GM12878 (cell line): ENCODE data around the gene IFT25. TPM values are rescaled to one million over a fixed set of nuclear protein-coding genes. Genes with fewer than 3 reads are reported as not detected.
A peak's percentile ranks its signal among the peaks of the same experiment; 100 is the strongest.

Experiments
- ATAC-seq: fragments of 200-7000 bp; cut with Tn5 transposase; 3 replicates; pipeline ENCODE4 v1.9.1; 2020; ENCODE audit warnings: mild to moderate bottlenecking, moderate library complexity
- BruUV-seq: library from RNA; stranded (reverse); fragments of 400-500 nt; replicated peaks from 2 replicates; lab custom pipeline; 2021; lab: Mats Ljungman, UMichigan
- CTCF ChIA-PET: fragments of 300-600 bp; sonication (Branson Sonifier 250); formaldehyde crosslinking; extraction: SDS; loops from one replicate; lab custom pipeline; 2021; ENCODE audit warnings: inconsistent platforms; lab: Yijun Ruan, JAX
- POLR2A ChIA-PET: fragments of 350-600 bp; formaldehyde crosslinking; extraction: SDS; loops from one replicate; lab custom pipeline; 2021; ENCODE audit warnings: inconsistent platforms; lab: Charles Lee
- RAD21 ChIA-PET: fragments of 300-600 bp; sonication (Branson Sonifier 250); formaldehyde crosslinking; loops from one replicate; lab custom pipeline; 2023; ENCODE audit warnings: antibody characterized with exemption; ENCODE audit not compliant: unreplicated experiment; lab: Charles Lee
- SMC1A ChIA-PET: fragments of 300-600 bp; sonication (Branson Sonifier 250); formaldehyde crosslinking; loops from one replicate; lab custom pipeline; 2023; ENCODE audit not compliant: unreplicated experiment, uncharacterized antibody; lab: Charles Lee
- DNase-seq: peaks from one replicate; pipeline ENCODE4 v3.0.0-alpha.2; 2011; ENCODE audit warnings: low read depth, low spot score
- FAIRE-seq: peaks from 3 replicates; lab custom pipeline; 2011; peaks lifted over from hg19 to GRCh38; lab: Jason Lieb, UNC
- H2AFZ ChIP-seq: 2 replicates; pipeline ENCODE4 v1.6.0; 2011; ENCODE audit warnings: low read depth, low read length, control low read depth; ENCODE audit not compliant: control insufficient read depth
- H3K27ac ChIP-seq: 2 replicates; pipeline ENCODE4 v1.5.1; 2011; ENCODE audit warnings: control low read depth; ENCODE audit not compliant: control insufficient read depth, insufficient read depth
- H3K27me3 ChIP-seq, 2 experiments: replicated peaks in 1 of 2; 2 replicates each; pipeline versions ENCODE4 v1.6.0 to v1.6.1; 2011; ENCODE audit warnings: low read length in 1 of 2; ENCODE audit not compliant: control insufficient read depth in 2 of 2, insufficient read depth in 2 of 2
- H3K36me3 ChIP-seq, 2 experiments: 2 replicates each; pipeline ENCODE4 v1.5.1; 2011; ENCODE audit warnings: low read length in 1 of 2; ENCODE audit not compliant: control insufficient read depth in 2 of 2, insufficient read depth in 2 of 2
- H3K4me1 ChIP-seq: 2 replicates; pipeline ENCODE4 v1.6.1; 2011; ENCODE audit warnings: mild to moderate bottlenecking, low read length, moderate library complexity, mixed read lengths; ENCODE audit not compliant: control insufficient read depth, insufficient read depth
- H3K4me2 ChIP-seq: 2 replicates; pipeline ENCODE4 v1.6.0; 2011; ENCODE audit warnings: control low read depth; ENCODE audit not compliant: control insufficient read depth, insufficient read depth
- H3K4me3 ChIP-seq: fragments of 200-600 bp; sonication (generic); 2 replicates; pipeline ENCODE4 v1.5.1; 2016
- H3K79me2 ChIP-seq: 2 replicates; pipeline ENCODE4 v1.6.0; 2011; ENCODE audit warnings: low read length; ENCODE audit not compliant: control insufficient read depth, insufficient read depth
- H3K9ac ChIP-seq: 2 replicates; pipeline ENCODE4 v1.8.0; 2011; ENCODE audit warnings: low read length, control low read depth, mixed read lengths; ENCODE audit not compliant: control insufficient read depth, insufficient read depth
- H3K9me3 ChIP-seq: replicated peaks from 3 replicates; pipeline ENCODE4 v1.5.1; 2011; ENCODE audit warnings: mild to moderate bottlenecking, low read length; ENCODE audit not compliant: control insufficient read depth, insufficient read depth
- H4K20me1 ChIP-seq: 2 replicates; pipeline ENCODE4 v1.6.0; 2011; ENCODE audit not compliant: control insufficient read depth, insufficient read depth
- BRCA1 ChIP-seq: IDR thresholded peaks from 2 replicates; pipeline ENCODE4 v1.6.1; 2011; ENCODE audit warnings: low read depth, low read length, improper control_type of control experiment
- CBFB ChIP-seq: IDR thresholded peaks from 2 replicates; pipeline ENCODE4 v1.6.1; 2016; ENCODE audit warnings: antibody characterized with exemption, low read depth
- ETV6 ChIP-seq, 2 experiments: fragments of 450-650 bp in 1 of 2; IDR thresholded peaks in 1 of 2; conservative IDR thresholded peaks in 1 of 2; 2 replicates each; pipeline ENCODE4 v1.6.1; 2014; ENCODE audit warnings: antibody characterized with exemption in 1 of 2, borderline replicate concordance in 1 of 2, low read depth in 1 of 2, mild to moderate bottlenecking in 1 of 2, moderate library complexity in 1 of 2
- GATAD2B ChIP-seq: fragments of 450-650 bp; conservative IDR thresholded peaks from 2 replicates; pipeline ENCODE4 v1.6.1; 2017; ENCODE audit warnings: low read depth, mild to moderate bottlenecking, moderate library complexity
- HDGF ChIP-seq: fragments of 450-650 bp; IDR thresholded peaks from 2 replicates; pipeline ENCODE4 v1.6.1; 2016; ENCODE audit warnings: antibody characterized with exemption
- KAT2A ChIP-seq: conservative IDR thresholded peaks from 2 replicates; pipeline ENCODE4 v1.6.1; 2011; ENCODE audit warnings: low read depth, low read length; ENCODE audit not compliant: control insufficient read depth
- NFYB ChIP-seq: IDR thresholded peaks from 2 replicates; pipeline ENCODE4 v1.6.1; 2011; ENCODE audit warnings: low read depth, mild to moderate bottlenecking, low read length, improper control_type of control experiment, moderate library complexity; ENCODE audit not compliant: insufficient read depth
- NR2F1 ChIP-seq: fragments of 450-650 bp; conservative IDR thresholded peaks from 2 replicates; pipeline ENCODE4 v1.6.1; 2017; ENCODE audit warnings: mild to moderate bottlenecking
- NRF1 ChIP-seq: conservative IDR thresholded peaks from 2 replicates; pipeline ENCODE4 v1.6.1; 2011; ENCODE audit warnings: mild to moderate bottlenecking, low read depth, low read length, improper control_type of control experiment
- RAD51 ChIP-seq: fragments of 450-650 bp; IDR thresholded peaks from 2 replicates; pipeline ENCODE4 v1.6.1; 2016; ENCODE audit warnings: moderate library complexity, mild to moderate bottlenecking, inconsistent platforms
- RCOR1 ChIP-seq: conservative IDR thresholded peaks from 2 replicates; pipeline ENCODE4 v1.6.1; 2012; ENCODE audit warnings: low read depth, low read length, improper control_type of control experiment
- SREBF1 ChIP-seq: IDR thresholded peaks from 2 replicates; pipeline ENCODE4 v1.6.1; 2012; ENCODE audit warnings: mild to moderate bottlenecking, low read length
- SREBF2 ChIP-seq: IDR thresholded peaks from 2 replicates; pipeline ENCODE4 v1.6.1; 2012; ENCODE audit warnings: mild to moderate bottlenecking, low read length
- WGBS: methylation state at CpG from one replicate; pipeline ENCODE4 v1.1.6; 2016; ENCODE audit warnings: low lambda C conversion rate; ENCODE audit not compliant: insufficient replicate concordance, insufficient coverage; ENCODE audit errors: missing lambda C conversion rate; 5-methylcytosine and 5-hydroxymethylcytosine counted together
- in situ Hi-C: fragments of 300-500 bp; cut with MboI; formaldehyde crosslinking; loops from 9 replicates; pipeline ENCODE4 v1.14.3; 2018; ENCODE audit warnings: mixed read lengths
- intact Hi-C: fragments of 100-400 bp; cut with micrococcal nuclease; formaldehyde crosslinking; loops from one replicate; pipeline ENCODE4 v1.14.2; 2022; ENCODE audit not compliant: unreplicated experiment
- polyA plus RNA-seq, 11 experiments: library from polyadenylated mRNA; depleted of rRNA in 4 of 11; unstranded in 6 of 11; stranded (reverse) in 5 of 11; fragments of >200 nt; fragmentation: Nextera tagmentation in 4 of 11; fragmentation: Illumina TruSeq in 1 of 11; extraction: Ambion mirVana in 4 of 11; extraction: Trizol in 1 of 11; gene quantifications; 1 replicate in 1 of 11; 2 replicates in 10 of 11; pipeline versions ENCODE4 v1.2.1 to v1.2.3, GENCODE V29; 2011 to 2016; ENCODE audit warnings: inconsistent platforms in 2 of 11, missing spikeins in 2 of 11, low read depth in 1 of 11
- total RNA-seq, 4 experiments: library from RNA; depleted of rRNA in 3 of 4; stranded (reverse); fragments of >200 nt in 3 of 4; fragmentation: Illumina TruSeq in 1 of 4; extraction: Trizol in 1 of 4; gene quantifications; 2 replicates each; pipeline versions ENCODE4 v1.2.1 to v1.2.3, GENCODE V29; 2013 to 2021
- TF ChIP-seq, protein P1 (sequence below), 3 experiments: IDR thresholded peaks in 2 of 3; conservative IDR thresholded peaks in 1 of 3; 2 replicates each; pipeline ENCODE4 v1.5.1; 2011; ENCODE audit warnings: low read depth in 3 of 3, low read length in 3 of 3, mild to moderate bottlenecking in 3 of 3, control low read depth in 2 of 3, moderate library complexity in 2 of 3, inconsistent platforms in 1 of 3, mixed read lengths in 1 of 3; ENCODE audit not compliant: control insufficient read depth in 2 of 3, insufficient read depth in 1 of 3; ENCODE audit errors: extremely low read depth in 1 of 3
- TF ChIP-seq, protein P2 (sequence below): IDR thresholded peaks from 2 replicates; pipeline ENCODE4 v1.6.1; 2012; ENCODE audit warnings: low read depth, low read length, improper control_type of control experiment
- TF ChIP-seq, protein P3 (sequence below): IDR thresholded peaks from 2 replicates; pipeline ENCODE4 v1.6.1; 2012; ENCODE audit warnings: mild to moderate bottlenecking, low read depth, low read length

The IFT25 gene
- total and polyA plus RNA-seq, 10 of the 15 experiments (the other 5 are each of a cell fraction or from before 2014, with no cell fraction given) = 55.7 to 242 (median 131) TPM

DNA sequence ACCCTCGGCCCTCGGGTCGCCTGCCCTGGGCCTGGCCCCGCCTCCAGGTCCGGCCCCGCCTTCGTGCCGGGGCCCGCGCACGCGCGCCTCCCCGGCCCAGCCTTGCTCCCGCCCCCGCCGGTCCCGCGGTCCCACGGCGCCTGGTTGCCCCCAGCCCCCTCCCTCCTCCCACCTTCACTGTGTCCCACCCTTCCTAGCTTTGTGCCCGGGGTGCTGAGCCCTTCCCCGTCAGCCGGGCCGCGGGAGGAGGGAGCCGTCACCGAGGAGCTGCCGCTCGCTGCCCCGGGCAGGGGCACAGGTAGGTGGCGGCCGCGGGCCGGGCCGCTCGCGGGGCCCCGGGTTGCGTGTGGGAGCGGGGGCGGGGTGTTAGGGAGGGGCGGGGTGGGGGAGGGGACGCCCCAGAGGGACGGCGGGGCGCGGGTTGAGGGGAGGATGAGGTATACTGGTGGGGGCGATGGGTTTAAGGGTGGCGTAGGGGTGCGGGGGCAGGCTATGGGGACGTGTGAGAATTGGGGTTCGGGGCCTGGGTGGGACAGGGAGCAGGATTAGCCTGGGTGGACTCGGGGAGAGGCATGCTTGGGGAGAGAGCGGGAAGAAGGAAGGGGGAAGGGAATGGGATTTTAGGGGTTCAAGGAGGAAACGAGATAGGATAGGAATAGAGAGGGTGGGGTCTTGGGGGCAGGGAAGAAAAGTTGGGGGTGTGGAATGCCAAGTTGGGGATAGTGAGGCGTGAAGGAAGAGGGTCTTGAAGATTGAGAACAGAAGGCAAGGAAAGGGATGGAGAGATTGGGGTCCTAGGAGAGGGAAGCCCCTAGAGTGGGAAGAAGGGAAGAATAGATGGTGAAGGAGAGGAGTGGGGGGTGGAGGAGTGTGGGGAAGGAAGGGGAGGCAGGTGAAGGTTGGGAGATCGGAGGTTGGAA lies 1.0 kb upstream of the IFT25 start, which contains the start of gene LRRC42:
Gene LRRC42, plus strand, starts transcription at position 99 of the 920 bp plus-strand sequence. CDS start 5,650 bp downstream, outside the sequence.
- RAD21 ChIA-PET = interaction anchor here (0.6 to 9.4 kb wide), 24 partner anchors 10 to 253 kb away, joined by 3 to 73 read pairs (median 6); partner anchors contain the start of genes CYB5RL, MRPL37, TCEANC2 and TMEM59
- in situ Hi-C loops = no loop called here
- DNase-seq (no peak), ATAC-seq (peak; percentile 83), FAIRE-seq (no peak)
- Histone ChIP-seq H4K20me1 (no peaks in the 10 kb centered on the region), H3K36me3 (no peaks in the 10 kb centered on the region), H3K4me1 (peaks cover 3% of the 10 kb centered on the region; the same call in 1 of the 2 replicates), H3K9me3 (no peaks in the 10 kb centered on the region), H3K27ac (peak within 1 kb of the TSS; percentile 78), H3K79me2 (peaks cover 53% of the 10 kb centered on the region), H3K4me3 (peak within 1 kb of the TSS; percentile 92), H3K9ac (peak within 1 kb of the TSS; percentile 89), H3K4me2 (peak within 1 kb of the TSS; percentile 95), H2AFZ (peak within 1 kb of the TSS; percentile 89), H3K27me3 (no peaks in the 10 kb centered on the region)
- BruUV-seq = no TSS peak
- POLR2A ChIA-PET = interaction anchor here (0.6 to 3.8 kb wide), 16 partner anchors 10 to 1025 kb away, joined by 3 to 32 read pairs (median 5); partner anchors contain the start of genes NDC1, TCEANC2, TMEM59 and YIPF1
- WGBS = 2% methylated on average over 8 of the region's 58 CpGs
- intact Hi-C loops = loop anchor here (2.0 kb wide), 1 partner anchor 106 kb away; the partner anchor contains the start of genes TCEANC2 and TMEM59
- SMC1A ChIA-PET = interaction anchor here (0.6 to 7.6 kb wide), 18 partner anchors 12 to 256 kb away, joined by 3 to 95 read pairs (median 6); partner anchors contain the start of genes DIO1, TCEANC2, TMEM59 and YIPF1
- CTCF ChIA-PET = interaction anchor here (0.6 to 11.1 kb wide), 17 partner anchors 9 to 111 kb away, joined by 3 to 200 read pairs (median 7); partner anchors contain the start of gene YIPF1
- no peak for TF ChIP-seq BRCA1
- TF ChIP-seq SREBF1 = no peak
- TF ChIP-seq RCOR1 = no peak
- TF ChIP-seq SREBF2 = no peak
- no peak for TF ChIP-seq CBFB
- no peak for TF ChIP-seq KAT2A
- TF ChIP-seq, protein P1, sequence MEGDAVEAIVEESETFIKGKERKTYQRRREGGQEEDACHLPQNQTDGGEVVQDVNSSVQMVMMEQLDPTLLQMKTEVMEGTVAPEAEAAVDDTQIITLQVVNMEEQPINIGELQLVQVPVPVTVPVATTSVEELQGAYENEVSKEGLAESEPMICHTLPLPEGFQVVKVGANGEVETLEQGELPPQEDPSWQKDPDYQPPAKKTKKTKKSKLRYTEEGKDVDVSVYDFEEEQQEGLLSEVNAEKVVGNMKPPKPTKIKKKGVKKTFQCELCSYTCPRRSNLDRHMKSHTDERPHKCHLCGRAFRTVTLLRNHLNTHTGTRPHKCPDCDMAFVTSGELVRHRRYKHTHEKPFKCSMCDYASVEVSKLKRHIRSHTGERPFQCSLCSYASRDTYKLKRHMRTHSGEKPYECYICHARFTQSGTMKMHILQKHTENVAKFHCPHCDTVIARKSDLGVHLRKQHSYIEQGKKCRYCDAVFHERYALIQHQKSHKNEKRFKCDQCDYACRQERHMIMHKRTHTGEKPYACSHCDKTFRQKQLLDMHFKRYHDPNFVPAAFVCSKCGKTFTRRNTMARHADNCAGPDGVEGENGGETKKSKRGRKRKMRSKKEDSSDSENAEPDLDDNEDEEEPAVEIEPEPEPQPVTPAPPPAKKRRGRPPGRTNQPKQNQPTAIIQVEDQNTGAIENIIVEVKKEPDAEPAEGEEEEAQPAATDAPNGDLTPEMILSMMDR (IDR thresholded peaks at IDR 0.05 in 2 of 3, conservative IDR thresholded peaks at IDR 0.05 in 1 of 3; ENCODE audit: control insufficient read depth in 2 of 3, extremely low read depth in 1 of 3, insufficient read depth in 1 of 3, low read depth in 3 of 3, low read length in 3 of 3) = peak in 2 of 3 experiments; percentile 27 to 29; a peak in 3 of 6 replicates
- TF ChIP-seq NFYB = no peak
- TF ChIP-seq HDGF = peak; percentile 88
- TF ChIP-seq NR2F1 = 0 out of 2 replicates have a peak, but pooled peaks have one; percentile 31
- TF ChIP-seq, protein P2, sequence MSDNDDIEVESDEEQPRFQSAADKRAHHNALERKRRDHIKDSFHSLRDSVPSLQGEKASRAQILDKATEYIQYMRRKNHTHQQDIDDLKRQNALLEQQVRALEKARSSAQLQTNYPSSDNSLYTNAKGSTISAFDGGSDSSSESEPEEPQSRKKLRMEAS = no peak
- no peak for TF ChIP-seq RAD51
- TF ChIP-seq GATAD2B = peak; percentile 67
- TF ChIP-seq, protein P3, sequence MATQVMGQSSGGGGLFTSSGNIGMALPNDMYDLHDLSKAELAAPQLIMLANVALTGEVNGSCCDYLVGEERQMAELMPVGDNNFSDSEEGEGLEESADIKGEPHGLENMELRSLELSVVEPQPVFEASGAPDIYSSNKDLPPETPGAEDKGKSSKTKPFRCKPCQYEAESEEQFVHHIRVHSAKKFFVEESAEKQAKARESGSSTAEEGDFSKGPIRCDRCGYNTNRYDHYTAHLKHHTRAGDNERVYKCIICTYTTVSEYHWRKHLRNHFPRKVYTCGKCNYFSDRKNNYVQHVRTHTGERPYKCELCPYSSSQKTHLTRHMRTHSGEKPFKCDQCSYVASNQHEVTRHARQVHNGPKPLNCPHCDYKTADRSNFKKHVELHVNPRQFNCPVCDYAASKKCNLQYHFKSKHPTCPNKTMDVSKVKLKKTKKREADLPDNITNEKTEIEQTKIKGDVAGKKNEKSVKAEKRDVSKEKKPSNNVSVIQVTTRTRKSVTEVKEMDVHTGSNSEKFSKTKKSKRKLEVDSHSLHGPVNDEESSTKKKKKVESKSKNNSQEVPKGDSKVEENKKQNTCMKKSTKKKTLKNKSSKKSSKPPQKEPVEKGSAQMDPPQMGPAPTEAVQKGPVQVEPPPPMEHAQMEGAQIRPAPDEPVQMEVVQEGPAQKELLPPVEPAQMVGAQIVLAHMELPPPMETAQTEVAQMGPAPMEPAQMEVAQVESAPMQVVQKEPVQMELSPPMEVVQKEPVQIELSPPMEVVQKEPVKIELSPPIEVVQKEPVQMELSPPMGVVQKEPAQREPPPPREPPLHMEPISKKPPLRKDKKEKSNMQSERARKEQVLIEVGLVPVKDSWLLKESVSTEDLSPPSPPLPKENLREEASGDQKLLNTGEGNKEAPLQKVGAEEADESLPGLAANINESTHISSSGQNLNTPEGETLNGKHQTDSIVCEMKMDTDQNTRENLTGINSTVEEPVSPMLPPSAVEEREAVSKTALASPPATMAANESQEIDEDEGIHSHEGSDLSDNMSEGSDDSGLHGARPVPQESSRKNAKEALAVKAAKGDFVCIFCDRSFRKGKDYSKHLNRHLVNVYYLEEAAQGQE = no peak
- TF ChIP-seq NRF1 = peak; percentile 74
- TF ChIP-seq ETV6 (conservative IDR thresholded peaks at IDR 0.05 in 1 of 2, IDR thresholded peaks at IDR 0.05 in 1 of 2; ENCODE audit: borderline replicate concordance in 1 of 2, low read depth in 1 of 2) = no peak
